DND-41 (cell line): ENCODE measurements around the gene CTNNA3.

Experiments
- EZH2 ChIP-seq: IDR thresholded peaks from 3 replicates; pipeline ENCODE4 v1.6.1; 2012; ENCODE audit warnings: borderline replicate concordance, low read depth, mild to moderate bottlenecking, moderate library complexity, low read length, inconsistent platforms; ENCODE audit not compliant: severe bottlenecking
- TF ChIP-seq, protein P1 (sequence below): IDR thresholded peaks from 2 replicates; pipeline ENCODE4 v1.5.1; 2012; ENCODE audit warnings: borderline replicate concordance, low read length, moderate library complexity, mild to moderate bottlenecking; ENCODE audit not compliant: poor library complexity, severe bottlenecking; ENCODE audit errors: extremely low read depth

DNA sequence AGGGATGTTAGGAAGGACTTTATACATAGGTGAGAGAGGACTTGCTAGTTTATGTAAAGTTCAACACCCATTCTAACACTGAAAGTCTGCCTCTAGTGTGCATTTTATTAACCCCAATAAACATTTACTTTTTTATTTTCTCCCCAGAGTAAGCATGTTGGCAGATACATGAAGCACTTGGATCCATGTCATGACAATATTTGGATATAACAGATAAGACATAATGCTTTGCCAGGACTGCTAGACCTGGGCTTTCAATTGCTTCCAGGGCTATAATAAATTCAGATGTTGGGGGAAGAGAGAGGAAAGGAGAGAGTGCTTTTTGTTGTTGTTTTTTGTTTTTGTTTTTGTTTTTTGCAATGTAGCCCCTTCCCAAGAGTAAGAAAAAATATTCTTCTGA is 1039.5 kb downstream of the CTNNA3 start:
- TF ChIP-seq, protein P1, sequence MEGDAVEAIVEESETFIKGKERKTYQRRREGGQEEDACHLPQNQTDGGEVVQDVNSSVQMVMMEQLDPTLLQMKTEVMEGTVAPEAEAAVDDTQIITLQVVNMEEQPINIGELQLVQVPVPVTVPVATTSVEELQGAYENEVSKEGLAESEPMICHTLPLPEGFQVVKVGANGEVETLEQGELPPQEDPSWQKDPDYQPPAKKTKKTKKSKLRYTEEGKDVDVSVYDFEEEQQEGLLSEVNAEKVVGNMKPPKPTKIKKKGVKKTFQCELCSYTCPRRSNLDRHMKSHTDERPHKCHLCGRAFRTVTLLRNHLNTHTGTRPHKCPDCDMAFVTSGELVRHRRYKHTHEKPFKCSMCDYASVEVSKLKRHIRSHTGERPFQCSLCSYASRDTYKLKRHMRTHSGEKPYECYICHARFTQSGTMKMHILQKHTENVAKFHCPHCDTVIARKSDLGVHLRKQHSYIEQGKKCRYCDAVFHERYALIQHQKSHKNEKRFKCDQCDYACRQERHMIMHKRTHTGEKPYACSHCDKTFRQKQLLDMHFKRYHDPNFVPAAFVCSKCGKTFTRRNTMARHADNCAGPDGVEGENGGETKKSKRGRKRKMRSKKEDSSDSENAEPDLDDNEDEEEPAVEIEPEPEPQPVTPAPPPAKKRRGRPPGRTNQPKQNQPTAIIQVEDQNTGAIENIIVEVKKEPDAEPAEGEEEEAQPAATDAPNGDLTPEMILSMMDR: no peak
- TF ChIP-seq EZH2: no peak
